HCEC 1CT (cell line): ENCODE results near the gene MESD.
"Not testable (repeated sequence)": the region's sequence is repeated elsewhere in the genome, so short reads cannot be mapped to it uniquely, and the experiment has no call there.

Source experiments
- DNase-seq: peaks from one replicate; pipeline ENCODE4 v3.0.0-alpha.2; 2017

Gene MESD

GRCh38 chr15:80988148-80988796 is 1.3 kb downstream of the MESD start:
- DNase-seq = no peak

GRCh38 chr15:80986487-80986886 is 3.1 kb downstream of the MESD start:
- DNase-seq = no peak

GRCh38 chr15:80985981-80986380 is 3.6 kb downstream of the MESD start:
- no peak for DNase-seq

DNA sequence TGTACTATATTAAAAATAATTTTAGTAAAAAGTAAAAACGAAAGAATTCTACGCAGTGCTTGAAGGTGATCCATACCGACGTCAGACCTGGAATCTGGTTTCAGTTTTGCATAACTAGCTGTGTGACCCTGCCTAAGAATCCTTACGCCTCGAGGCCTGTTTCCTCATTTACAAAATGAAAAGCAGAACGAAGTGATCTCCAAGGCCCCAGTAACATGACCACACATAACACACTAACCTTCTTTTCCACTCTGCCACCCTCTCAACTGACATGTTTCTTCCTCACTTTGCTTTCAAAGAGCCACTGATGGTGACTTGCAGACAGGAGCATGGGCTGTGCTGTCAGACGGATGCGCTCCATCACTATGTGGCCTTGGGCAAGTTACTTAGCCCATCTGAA is 4.8 kb downstream of the MESD start:
- no peak for DNase-seq

DNA sequence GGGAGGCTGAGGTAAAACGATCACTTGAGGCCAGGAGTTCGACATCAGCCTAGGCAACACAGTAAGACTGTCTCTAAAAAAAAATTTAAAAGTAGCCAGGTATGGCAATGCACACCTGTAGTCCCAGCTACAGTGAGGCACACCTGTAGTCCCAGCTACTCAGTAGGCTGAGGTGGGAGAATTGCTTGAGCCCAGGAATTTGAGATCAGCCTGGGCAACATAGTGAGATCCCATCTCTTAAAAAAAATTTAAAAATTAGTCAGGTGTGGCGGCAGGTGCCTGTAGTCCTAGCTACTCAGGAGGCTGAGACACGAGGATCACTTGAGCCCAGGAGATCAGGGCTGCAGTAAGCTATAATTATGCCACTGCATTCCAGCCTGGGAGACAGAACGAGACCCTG is 6.8 kb downstream of the MESD start:
- no peak for DNase-seq

DNA sequence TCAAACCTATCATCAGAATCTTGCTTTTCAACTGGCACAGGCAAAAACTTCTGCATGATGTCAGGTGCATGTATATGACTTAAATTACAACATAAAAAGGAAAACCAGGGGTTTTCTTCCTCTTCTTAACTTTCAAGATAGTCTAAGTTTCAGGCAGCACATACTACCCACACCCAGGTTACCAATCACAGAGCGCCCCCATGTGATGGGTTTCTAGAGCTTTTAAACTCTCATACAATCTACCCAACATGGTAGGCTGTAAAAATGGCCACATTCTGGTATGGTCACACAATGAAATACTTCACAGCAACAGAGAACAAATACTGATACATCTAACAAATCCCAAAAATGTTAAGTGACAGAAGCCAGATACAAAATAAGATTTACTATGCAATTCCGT is 7.4 kb downstream of the MESD start:
- DNase-seq = no peak

GRCh38 chr15:80979538-80980200 is 9.9 kb downstream of the MESD start:
- DNase-seq = no peak

GRCh38 chr15:80978685-80979329 is 10.8 kb downstream of the MESD start:
- DNase-seq = peak; percentile 72

DNA sequence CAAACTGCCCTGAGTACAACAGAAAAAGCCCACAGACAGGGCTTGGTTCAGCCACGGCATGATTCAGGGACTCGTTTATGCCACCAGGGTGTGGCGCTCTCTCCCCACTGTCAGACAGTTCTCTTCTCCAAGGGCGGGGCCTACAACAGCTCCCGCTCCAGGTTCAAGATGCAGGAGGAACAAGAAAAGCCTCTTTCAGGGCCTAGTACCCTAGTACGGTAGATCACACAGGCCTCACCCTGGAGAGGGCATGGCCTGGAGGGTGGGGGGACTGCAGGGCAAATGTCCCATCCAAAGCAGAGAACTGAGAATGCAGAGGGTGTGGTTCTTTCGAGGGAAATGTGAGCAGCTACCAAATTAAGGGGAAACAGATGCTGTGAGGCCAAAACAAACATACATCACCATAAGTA is 12.0 kb downstream of the MESD start:
- peak; percentile 28 for DNase-seq

GRCh38 chr15:80976851-80977250 is 12.8 kb downstream of the MESD start:
- no peak for DNase-seq

- no peak for DNase-seq
Measured at GRCh38 chr15:80974914-80975313, 14.7 kb downstream of the MESD start.

DNA sequence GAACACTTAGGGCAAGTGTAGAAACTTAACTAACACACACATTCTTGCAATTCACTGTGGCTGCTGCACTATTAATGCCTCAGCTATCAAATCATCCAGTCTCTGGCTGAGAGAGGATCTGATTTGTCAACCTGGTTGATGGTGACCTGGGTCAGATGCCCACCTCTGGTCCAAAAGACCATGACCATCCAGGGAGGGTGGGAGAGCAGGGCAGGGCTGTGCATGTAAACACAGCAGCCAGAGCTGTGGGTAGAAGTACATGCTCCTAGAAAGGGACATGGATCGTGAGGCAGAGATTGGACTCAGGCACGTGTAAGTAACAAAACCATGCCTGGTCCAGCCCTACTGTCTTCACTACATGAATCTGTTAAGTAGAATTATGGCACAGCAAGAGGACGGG is 17.3 kb downstream of the MESD start:
- no peak for DNase-seq

- no peak for DNase-seq
Measured at GRCh38 chr15:80971143-80971542, 18.5 kb downstream of the MESD start.

- no peak for DNase-seq
Measured at GRCh38 chr15:80970658-80971057, 19.0 kb downstream of the MESD start.

- DNase-seq = peak; percentile 48
Measured at GRCh38 chr15:80970018-80970657, 19.5 kb downstream of the MESD start.

DNA sequence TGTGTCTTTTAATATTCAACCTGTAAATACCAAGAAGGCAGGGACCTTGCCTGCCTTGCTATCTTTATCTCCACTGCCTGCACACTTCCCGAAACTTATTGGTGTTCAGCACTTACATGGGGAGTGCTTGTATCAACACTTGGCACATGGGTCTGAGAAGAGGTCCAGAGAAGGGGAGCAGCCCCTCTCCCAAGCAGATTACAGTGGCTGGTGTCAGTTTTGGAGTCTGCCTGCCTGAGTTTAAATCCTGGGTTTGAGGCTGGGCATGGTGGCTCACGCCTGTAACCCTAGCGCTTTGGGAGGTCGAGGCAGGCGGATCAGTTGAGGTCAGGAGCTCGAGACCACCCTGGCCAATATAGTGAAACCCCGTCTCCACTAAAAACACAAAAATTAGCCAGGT is 20.3 kb downstream of the MESD start:
- no peak for DNase-seq

DNA sequence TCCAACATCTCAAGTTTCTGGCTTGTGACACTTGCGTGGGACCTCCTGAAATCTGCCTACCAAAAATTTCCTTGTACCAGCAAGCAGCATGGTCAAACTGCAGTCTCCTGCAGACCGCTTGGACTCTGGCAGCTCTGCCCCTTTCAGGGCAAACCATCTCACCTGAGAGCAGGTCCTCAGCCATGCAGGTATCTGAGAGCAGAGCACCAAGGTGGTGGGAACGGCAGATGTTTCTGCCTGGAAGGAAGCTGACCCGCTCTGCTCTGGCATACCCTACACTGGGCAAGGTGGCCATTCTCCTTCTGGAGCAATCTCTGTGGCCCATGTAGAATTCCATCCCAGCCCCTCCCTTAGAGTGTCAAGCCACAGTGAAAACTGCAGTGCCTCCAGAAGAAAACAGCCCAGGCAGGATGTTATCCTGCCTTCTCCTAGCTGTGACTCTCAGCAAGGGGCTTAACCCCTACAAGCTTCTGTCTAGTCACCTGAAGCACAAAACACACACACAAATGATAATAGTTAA is 21.6 kb downstream of the MESD start:
- DNase-seq = no peak

GRCh38 chr15:80967451-80967850 is 22.2 kb downstream of the MESD start:
- peak; percentile 37 for DNase-seq

DNA sequence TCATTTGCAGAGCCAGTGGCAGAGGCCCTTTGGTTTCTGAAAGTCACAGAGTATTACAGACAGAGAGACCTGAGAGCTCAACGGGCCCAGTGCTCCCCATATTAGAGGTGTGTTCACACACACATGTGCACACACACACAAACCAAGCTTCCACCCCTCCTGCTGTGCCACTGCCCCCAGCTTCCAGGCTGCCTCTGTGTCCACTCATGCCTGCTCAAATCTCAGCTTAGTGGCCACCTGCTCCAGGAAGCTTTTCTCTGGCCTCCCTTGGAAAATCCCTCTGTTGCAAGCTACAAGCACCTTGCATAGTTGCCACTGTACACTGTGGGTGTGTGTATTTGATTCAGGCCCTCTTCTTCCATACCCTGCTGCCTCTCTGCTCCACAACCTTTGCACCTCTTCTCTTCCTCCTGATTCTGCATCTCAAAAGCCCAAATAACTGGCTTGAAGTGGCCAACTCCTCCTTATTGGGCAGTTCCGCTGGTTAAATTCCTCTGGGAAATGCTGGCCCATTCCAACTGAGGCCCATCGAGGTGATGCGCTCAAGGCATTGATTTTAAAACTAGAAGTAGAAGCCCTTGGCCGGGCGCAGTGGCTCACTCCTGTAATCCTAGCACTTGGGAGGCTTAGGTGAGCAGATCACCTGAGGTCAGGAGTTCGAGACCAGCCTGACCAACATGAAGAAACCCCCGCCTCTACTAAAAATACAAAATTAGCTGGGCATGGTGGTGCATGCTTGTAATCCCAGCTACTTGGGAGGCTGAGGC is 23.0 kb downstream of the MESD start:
- DNase-seq = no peak

DNA sequence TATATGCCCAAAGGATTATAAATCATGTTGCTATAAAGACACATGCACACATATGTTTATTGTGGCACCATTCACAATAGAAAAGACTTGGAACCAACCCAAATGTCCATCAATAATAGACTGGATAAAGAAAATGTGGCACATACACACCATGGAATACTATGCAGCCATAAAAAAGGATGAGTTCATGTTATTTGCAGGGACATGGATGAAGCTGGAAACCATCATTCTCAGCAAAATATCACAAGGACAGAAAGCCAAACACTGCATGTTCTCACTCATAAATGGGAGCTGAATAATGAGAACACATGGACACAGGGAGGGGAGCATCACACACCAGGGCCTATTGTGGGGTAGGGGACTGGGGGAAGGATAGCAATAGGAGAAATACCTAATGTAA is 24.2 kb downstream of the MESD start:
- DNase-seq = not testable (repeated sequence)

GRCh38 chr15:80958818-80959495 is 30.7 kb downstream of the MESD start:
- DNase-seq = no peak

DNA sequence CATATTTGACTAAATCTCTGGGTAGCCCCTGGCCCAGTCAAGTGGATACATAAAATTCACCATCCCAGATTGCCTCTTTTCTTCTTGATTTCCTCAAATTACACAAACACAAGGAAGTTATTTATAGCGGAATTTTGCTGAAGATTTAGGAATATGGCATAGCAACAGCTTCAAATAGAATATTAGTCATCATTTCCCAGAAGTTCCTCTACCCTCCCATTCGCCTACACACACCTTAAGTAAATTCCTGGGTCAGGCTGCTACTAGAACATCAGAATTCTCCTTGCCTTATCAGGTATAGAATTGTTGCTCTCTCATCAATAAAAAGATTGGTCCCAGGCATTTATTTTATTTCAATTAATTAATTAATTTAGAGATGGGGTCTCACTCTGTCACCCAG is 31.6 kb downstream of the MESD start:
- DNase-seq = no peak
